Lung (tissue), 12 donors: ENCODE data around the gene RPP25. TPM values are rescaled to one million over a fixed set of nuclear protein-coding genes. Genes with fewer than 3 reads are reported as not detected.

ENCODE experiments used
- ATAC-seq: fragments of 200-7000 bp; cut with Tn5 transposase; one replicate; pipeline ENCODE4 v1.9.1; 2020; ENCODE audit warnings: moderate number of reproducible peaks; ENCODE audit not compliant: insufficient read depth, low FRiP score
- DNase-seq, 3 donors: peaks; one replicate each; pipeline ENCODE4 v3.0.0-alpha.2; 2013 to 2017
- H3K27ac ChIP-seq, 2 donors: one replicate each; pipeline ENCODE4 v1.5.1; 2013; ENCODE audit warnings: mild to moderate bottlenecking in 2 of 2, moderate library complexity in 2 of 2, control low read depth in 1 of 2, inconsistent platforms in 1 of 2, low read depth in 1 of 2, low read length in 1 of 2
- H3K27me3 ChIP-seq, 3 donors: one replicate each; pipeline ENCODE4 v1.5.1; 2013; ENCODE audit warnings: low read length in 2 of 3; ENCODE audit not compliant: control insufficient read depth in 3 of 3, insufficient read depth in 3 of 3
- H3K36me3 ChIP-seq, 4 donors: one replicate each; pipeline ENCODE4 v1.5.1; 2013; ENCODE audit warnings: low read length in 4 of 4, mild to moderate bottlenecking in 1 of 4, moderate library complexity in 1 of 4; ENCODE audit not compliant: control insufficient read depth in 4 of 4, insufficient read depth in 4 of 4
- H3K4me1 ChIP-seq, 5 donors: one replicate each; pipeline ENCODE4 v1.5.1; 2013; ENCODE audit warnings: low read length in 5 of 5, mild to moderate bottlenecking in 2 of 5, moderate library complexity in 1 of 5; ENCODE audit not compliant: control insufficient read depth in 5 of 5, insufficient read depth in 5 of 5
- H3K4me3 ChIP-seq: one replicate; pipeline ENCODE4 v1.5.1; 2013; ENCODE audit warnings: mild to moderate bottlenecking, control low read depth, moderate library complexity
- H3K9ac ChIP-seq, 2 donors: one replicate each; pipeline ENCODE4 v1.5.1; 2013; ENCODE audit warnings: low read length in 2 of 2, control low read depth in 1 of 2; ENCODE audit not compliant: insufficient read depth in 1 of 2
- H3K9me3 ChIP-seq, 4 donors: one replicate each; pipeline ENCODE4 v1.5.1; 2013; ENCODE audit warnings: low read length in 3 of 4, mild to moderate bottlenecking in 1 of 4, moderate library complexity in 1 of 4; ENCODE audit not compliant: control insufficient read depth in 4 of 4, insufficient read depth in 3 of 4
- WGBS, 2 donors: extraction: QIAGEN DNeasy Blood & Tissue Kit; methylation state at CpG; one replicate each; pipeline ENCODE4 v1.1.7; 2013; 5-methylcytosine and 5-hydroxymethylcytosine counted together
- polyA plus RNA-seq, 2 donors: library from polyadenylated mRNA; stranded (reverse); fragments of 200-250 nt; gene quantifications; one replicate each; pipeline ENCODE4 v1.2.1, GENCODE V29; 2013
- total RNA-seq, 2 donors: library from RNA; depleted of rRNA in 1 of 2; stranded (reverse); fragments of >200 nt in 1 of 2; gene quantifications; one replicate each; pipeline ENCODE4 v1.2.1, GENCODE V29; 2014 to 2021
- TF ChIP-seq, protein P1 (sequence below): IDR thresholded peaks from 2 replicates; pipeline ENCODE4 v1.5.1; 2012; ENCODE audit warnings: mild to moderate bottlenecking; ENCODE audit errors: control extremely low read depth, extremely low read depth
- donor health status: control.
- donor health status: control.
- donor health status: Bipolar disorder and iron deficiency.
- donor health status: healthy.
- donor health status: DM: yes; HTN: yes; CAD: no.

The RPP25 gene
- total and polyA plus RNA-seq, 4 donors: 3.8 to 15.7 (median 12.6) TPM

DNA sequence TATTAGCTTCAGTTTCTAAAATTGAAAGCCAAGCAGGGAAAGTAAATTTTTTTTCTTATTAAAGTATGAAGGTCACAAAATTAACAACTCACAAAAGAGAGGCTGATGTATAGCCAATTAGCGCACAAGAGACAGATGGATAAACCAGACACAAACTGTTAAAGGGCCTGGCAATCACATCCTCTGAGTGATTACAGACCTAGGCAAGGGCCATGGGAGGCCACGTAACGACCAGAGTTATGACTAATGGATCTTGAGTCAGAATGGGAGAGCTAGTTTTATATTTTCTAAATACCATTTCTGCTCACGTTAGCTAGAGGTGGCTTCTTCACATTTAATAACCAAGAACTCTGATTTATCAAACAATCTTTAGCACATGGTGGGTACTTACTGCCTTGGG lies 21.0 kb upstream of the RPP25 start:
- TF ChIP-seq, protein P1, sequence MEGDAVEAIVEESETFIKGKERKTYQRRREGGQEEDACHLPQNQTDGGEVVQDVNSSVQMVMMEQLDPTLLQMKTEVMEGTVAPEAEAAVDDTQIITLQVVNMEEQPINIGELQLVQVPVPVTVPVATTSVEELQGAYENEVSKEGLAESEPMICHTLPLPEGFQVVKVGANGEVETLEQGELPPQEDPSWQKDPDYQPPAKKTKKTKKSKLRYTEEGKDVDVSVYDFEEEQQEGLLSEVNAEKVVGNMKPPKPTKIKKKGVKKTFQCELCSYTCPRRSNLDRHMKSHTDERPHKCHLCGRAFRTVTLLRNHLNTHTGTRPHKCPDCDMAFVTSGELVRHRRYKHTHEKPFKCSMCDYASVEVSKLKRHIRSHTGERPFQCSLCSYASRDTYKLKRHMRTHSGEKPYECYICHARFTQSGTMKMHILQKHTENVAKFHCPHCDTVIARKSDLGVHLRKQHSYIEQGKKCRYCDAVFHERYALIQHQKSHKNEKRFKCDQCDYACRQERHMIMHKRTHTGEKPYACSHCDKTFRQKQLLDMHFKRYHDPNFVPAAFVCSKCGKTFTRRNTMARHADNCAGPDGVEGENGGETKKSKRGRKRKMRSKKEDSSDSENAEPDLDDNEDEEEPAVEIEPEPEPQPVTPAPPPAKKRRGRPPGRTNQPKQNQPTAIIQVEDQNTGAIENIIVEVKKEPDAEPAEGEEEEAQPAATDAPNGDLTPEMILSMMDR: no peak
- H3K4me3 ChIP-seq: no peak overlapping the region
- DNase-seq (no peak), ATAC-seq (no peak)
- H3K27me3 ChIP-seq: peaks cover 0 to 4% (median 0%) of the 10 kb centered on the region in 3 donors
- H3K27ac ChIP-seq: no peak overlapping the region
- H3K9ac ChIP-seq: no peak overlapping the region
- 74 to 85% methylated on average over 4 of the region's 4 CpGs for WGBS, 2 donors
- H3K9me3 ChIP-seq: no peaks in the 10 kb centered on the region
- H3K4me1 ChIP-seq: peaks cover 0 to 2% (median 0%) of the 10 kb centered on the region in 5 donors
- H3K36me3 ChIP-seq: no peaks in the 10 kb centered on the region

DNA sequence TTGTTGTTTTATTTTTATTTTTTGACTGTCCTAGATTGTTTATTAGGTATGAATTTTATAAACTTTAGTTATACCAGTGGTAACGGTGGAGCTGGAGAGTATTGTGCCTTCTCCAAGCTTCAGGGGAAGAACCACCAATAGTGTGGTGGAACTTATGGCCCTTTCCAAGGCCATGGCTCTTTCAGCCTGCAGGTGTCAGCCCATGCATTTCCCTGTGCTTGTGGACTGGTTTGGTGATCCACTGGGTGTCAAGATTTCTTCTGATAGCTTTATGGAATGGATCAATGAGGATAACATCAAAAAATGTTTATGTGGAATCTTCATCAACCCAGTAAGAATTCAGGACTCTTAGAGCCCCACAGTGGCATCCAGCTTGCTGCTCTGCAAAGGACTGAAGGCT lies 19.6 kb upstream of the RPP25 start:
- WGBS, 2 donors: 84 to 85% methylated on average over 1 of the region's 1 CpG
- Histone ChIP-seq H3K4me3 (no peak overlapping the region), H3K9ac (no peak overlapping the region), H3K36me3 (no peaks in the 10 kb centered on the region), H3K4me1 (peaks cover 0 to 2% (median 0%) of the 10 kb centered on the region in 5 donors), H3K27me3 (peaks cover 0 to 4% (median 0%) of the 10 kb centered on the region in 3 donors), H3K9me3 (no peaks in the 10 kb centered on the region), H3K27ac (no peak overlapping the region)
- no peak for ATAC-seq
- DNase-seq: no peak
- TF ChIP-seq, protein P1: no peak

DNA sequence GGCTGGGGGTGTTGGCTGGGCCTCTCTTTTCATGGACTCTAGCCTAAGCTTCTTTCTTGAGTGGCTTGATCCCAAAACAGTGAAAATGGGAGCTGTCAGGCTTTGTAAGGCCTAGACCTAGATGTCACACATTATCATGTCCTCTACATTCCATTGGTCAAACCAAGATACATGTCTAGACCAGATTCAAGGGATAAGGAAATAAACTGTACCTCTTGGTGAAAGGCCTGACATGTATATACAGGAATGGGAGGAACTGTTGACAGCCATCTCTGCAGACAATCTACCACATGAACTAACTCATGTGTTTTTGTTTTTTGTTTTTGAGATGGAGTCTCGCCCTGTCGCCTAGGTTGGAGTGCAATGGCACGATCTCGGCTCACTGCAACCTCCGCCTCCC lies 11.1 kb upstream of the RPP25 start:
- Histone ChIP-seq H3K9ac (no peak overlapping the region), H3K9me3 (no peaks in the 10 kb centered on the region), H3K27ac (no peak overlapping the region), H3K4me3 (no peak overlapping the region), H3K36me3 (no peaks in the 10 kb centered on the region), H3K4me1 (peaks cover 0 to 15% (median 2%) of the 10 kb centered on the region in 5 donors), H3K27me3 (no peaks in the 10 kb centered on the region)
- TF ChIP-seq, protein P1: no peak
- WGBS, 2 donors: 80 to 95% methylated on average over 5 of the region's 5 CpGs
- DNase-seq (no peak), ATAC-seq (no peak)

DNA sequence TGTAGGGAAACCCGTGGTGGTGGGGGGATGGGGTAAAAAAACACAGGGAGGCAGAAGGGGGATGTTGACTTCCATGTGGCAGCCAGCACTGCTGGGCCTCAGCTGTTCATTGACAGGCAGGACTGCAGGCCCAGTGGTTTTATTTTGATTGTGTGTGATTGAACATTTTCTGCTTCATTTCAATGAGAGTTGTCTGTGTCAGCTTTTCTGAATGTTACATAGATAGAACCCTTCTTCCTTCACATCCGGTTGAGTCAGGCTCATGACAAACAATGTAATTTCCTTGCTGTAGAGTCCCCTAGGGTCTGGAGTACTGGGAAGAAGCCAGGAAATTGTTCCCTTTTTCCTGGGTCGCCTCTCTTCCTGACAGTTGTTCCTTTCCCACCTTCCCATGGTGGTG lies 8.2 kb upstream of the RPP25 start:
- peaks cover 0 to 30% (median 9%) of the 10 kb centered on the region in 5 donors for H3K4me1 ChIP-seq
- peaks cover 0 to 5% (median 0%) of the 10 kb centered on the region in 3 donors for H3K27me3 ChIP-seq
- TF ChIP-seq, protein P1: no peak
- 26 to 28% methylated on average over 3 of the region's 3 CpGs for WGBS, 2 donors
- H3K36me3 ChIP-seq: no peaks in the 10 kb centered on the region
- H3K9me3 ChIP-seq: no peaks in the 10 kb centered on the region
- H3K4me3 ChIP-seq: no peak overlapping the region
- H3K9ac ChIP-seq: peak overlapping the region in 1 of 2 donors; percentile 52
- DNase-seq: peak; percentile 57 to 84 (median 75)
- ATAC-seq: no peak
- no peak overlapping the region for H3K27ac ChIP-seq
